ENCODE measurements around the gene TGOLN2. TPM values are rescaled to one million over a fixed set of nuclear protein-coding genes. Genes with fewer than 3 reads are reported as not detected.
A peak's percentile ranks its signal among the peaks of the same experiment; 100 is the strongest.

Gene TGOLN2
- total and polyA plus RNA-seq, 2 of the 13 experiments (the other 11 are each of a cell fraction or from before 2014, with no cell fraction given) = 99.6 to 155 TPM

- TF ChIP-seq NFATC3 (CRISPR knock-in tag; IDR thresholded peaks at IDR 0.05) (no peak), NBN (conservative IDR thresholded peaks at IDR 0.05) (no peak), PRPF4 (IDR thresholded peaks at IDR 0.05; ENCODE audit: low read depth, low read length, poor library complexity, severe bottlenecking) (no peak), ZNF615 (CRISPR knock-in tag; IDR thresholded peaks at IDR 0.05; ENCODE audit: borderline replicate concordance) (no peak), KMT2A (CRISPR knock-in tag; IDR thresholded peaks at IDR 0.05) (peak; percentile 35; the same call in 1 of the 2 replicates), MTA3 (CRISPR knock-in tag; IDR thresholded peaks at IDR 0.05) (no peak), ZUFSP (CRISPR knock-in tag; IDR thresholded peaks at IDR 0.05; ENCODE audit: borderline replicate concordance) (no peak), DRAP1 (CRISPR knock-in tag; IDR thresholded peaks at IDR 0.05) (peak; percentile 87), ONECUT2 (CRISPR knock-in tag; IDR thresholded peaks at IDR 0.05) (peak; percentile 6), ZNF34 (CRISPR knock-in tag; IDR thresholded peaks at IDR 0.05; ENCODE audit: borderline replicate concordance) (no peak), ZFP36 (IDR thresholded peaks at IDR 0.05; ENCODE audit: borderline replicate concordance, low read depth, low read length, partially characterized antibody) (no peak), DNMT1 (CRISPR knock-in tag; IDR thresholded peaks at IDR 0.05) (no peak), ATF2 (CRISPR knock-in tag; IDR thresholded peaks at IDR 0.05) (peak; percentile 87), PBX2 (CRISPR knock-in tag; IDR thresholded peaks at IDR 0.05) (no peak), ATAD3A (CRISPR knock-in tag; IDR thresholded peaks at IDR 0.05) (no peak), SCMH1 (CRISPR knock-in tag; IDR thresholded peaks at IDR 0.05; ENCODE audit: borderline replicate concordance) (no peak), ZFP90 (CRISPR knock-in tag; IDR thresholded peaks at IDR 0.05; ENCODE audit: borderline replicate concordance) (peak; percentile 99), ZNF577 (CRISPR knock-in tag; IDR thresholded peaks at IDR 0.05; ENCODE audit: borderline replicate concordance, low read depth) (no peak), ZNF235 (CRISPR knock-in tag; IDR thresholded peaks at IDR 0.05; ENCODE audit: borderline replicate concordance) (no peak), ZSCAN21 (CRISPR knock-in tag; IDR thresholded peaks at IDR 0.05; ENCODE audit: borderline replicate concordance) (no peak), CBX5 (CRISPR knock-in tag; IDR thresholded peaks at IDR 0.05; ENCODE audit: borderline replicate concordance) (peak; percentile 85; the same call in 1 of the 2 replicates), SMC3 (IDR thresholded peaks at IDR 0.05; ENCODE audit: low read length) (peak; percentile 42; the same call in 1 of the 2 replicates), PBX3 (CRISPR knock-in tag; IDR thresholded peaks at IDR 0.05; ENCODE audit: borderline replicate concordance) (no peak), ZNF282 (IDR thresholded peaks at IDR 0.05; ENCODE audit: partially characterized antibody) (no peak), BRD4 (CRISPR knock-in tag; IDR thresholded peaks at IDR 0.05) (0 out of 2 replicates have a peak, but pooled peaks have one; percentile 73)
Measured at GRCh38 chr2:85324639-85325465, 2.9 kb downstream of the TGOLN2 start (continued).

All from HepG2 (cell line).